Gastrocnemius medialis (tissue), 4 donors: ENCODE measurements around the gene POR.

ENCODE experiments used
- CTCF ChIP-seq, 5 experiments: fragments of 450-650 bp in 3 of 5; fragments of 200-600 bp in 2 of 5; sonication (generic) in 2 of 5; IDR thresholded peaks in 4 of 5; conservative IDR thresholded peaks in 1 of 5; 1 replicate in 4 of 5; 2 replicates in 1 of 5; pipeline ENCODE4 v1.5.1; 2016 to 2019; ENCODE audit warnings: antibody characterized with exemption in 5 of 5, mild to moderate bottlenecking in 3 of 5, moderate library complexity in 3 of 5
- POLR2A ChIP-seq, 2 donors: fragments of 450-650 bp; IDR thresholded peaks; one replicate each; pipeline ENCODE4 v1.6.1; 2017; ENCODE audit warnings: antibody characterized with exemption in 2 of 2, mild to moderate bottlenecking in 2 of 2, moderate library complexity in 2 of 2

- TF ChIP-seq CTCF (IDR thresholded peaks at IDR 0.05 in 4 of 5, conservative IDR thresholded peaks at IDR 0.05 in 1 of 5): peak in 2 of 5 experiments; percentile 44 to 67
- peak; percentile 51 to 64 for TF ChIP-seq POLR2A (IDR thresholded peaks at IDR 0.05)
Measured at GRCh38 chr7:75950111-75950681, 35.2 kb downstream of the POR start.
